HCT116 (cell line): Measurements from ENCODE around the gene CCDC159.

Experiments
- EZH2 ChIP-seq: fragments of 200-600 bp; sonication (generic); IDR thresholded peaks from 2 replicates; pipeline ENCODE4 v1.6.1; 2017; ENCODE audit warnings: antibody characterized with exemption, mixed run types
- MAX ChIP-seq: IDR thresholded peaks from 2 replicates; pipeline ENCODE4 v1.6.1; 2012
- POLR2A ChIP-seq: IDR thresholded peaks from 2 replicates; pipeline ENCODE4 v1.7.0; 2011; ENCODE audit warnings: borderline replicate concordance; ENCODE audit not compliant: insufficient read depth, insufficient read length; ENCODE audit errors: extremely low read depth
- POLR2AphosphoS5 ChIP-seq: IDR thresholded peaks from 2 replicates; pipeline ENCODE4 v1.6.1; 2011; ENCODE audit warnings: mild to moderate bottlenecking, low read depth, low read length, moderate library complexity
- SIN3A ChIP-seq: IDR thresholded peaks from 2 replicates; pipeline ENCODE4 v1.6.1; 2012; ENCODE audit warnings: low read depth

- no peak for TF ChIP-seq POLR2AphosphoS5
- no peak for TF ChIP-seq MAX
- TF ChIP-seq EZH2, result no peak
- no peak for TF ChIP-seq POLR2A
- TF ChIP-seq SIN3A, result no peak
Measured at GRCh38 chr19:11337080-11337479, 9.2 kb upstream of the CCDC159 start.
